ENCODE results near the gene RALGPS2. TPM values are rescaled to one million over a fixed set of nuclear protein-coding genes. Genes with fewer than 3 reads are reported as not detected.
"Not testable (repeated sequence)": the region's sequence is repeated elsewhere in the genome, so short reads cannot be mapped to it uniquely, and the experiment has no call there.

RALGPS2 gene
- total RNA-seq, 1 experiment from 2014 or later, result 41.5 TPM

DNA sequence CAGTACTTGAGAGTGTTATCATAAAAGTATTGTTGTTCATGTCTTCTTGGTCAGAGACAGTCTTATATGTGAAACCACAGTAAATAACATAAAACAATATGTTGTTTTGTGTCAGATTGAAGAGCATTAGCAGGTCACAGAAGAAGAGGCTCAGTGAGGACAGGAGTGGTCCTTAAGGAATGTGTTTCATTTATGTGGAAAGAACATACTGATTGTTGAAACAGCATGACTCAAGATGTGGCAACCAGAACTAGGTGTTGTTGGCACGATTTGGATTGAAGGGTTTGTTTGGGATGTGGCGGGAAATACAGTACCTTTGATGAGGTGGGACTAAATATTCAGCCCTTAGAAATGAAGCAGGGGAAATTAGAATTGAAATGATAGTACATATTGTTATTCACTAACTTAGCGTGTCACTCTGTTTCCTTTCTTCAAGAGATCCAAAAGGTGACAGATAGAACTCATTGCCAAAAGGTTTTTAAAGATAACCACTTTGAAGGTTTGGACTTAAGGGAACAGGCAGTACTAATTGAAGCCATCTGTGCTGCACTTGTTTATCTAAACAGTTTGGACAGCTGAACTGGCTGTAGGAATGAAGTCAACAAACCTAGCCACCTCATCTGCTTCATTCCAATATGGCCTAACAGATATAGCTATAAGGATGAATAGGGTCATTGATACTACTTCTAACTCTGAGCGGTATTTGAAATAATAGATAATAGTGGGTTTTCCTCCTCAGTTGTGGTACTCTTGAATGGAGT, 14.4 kb downstream of the RALGPS2 start:
- Histone ChIP-seq H3K4me1 (no peaks in the 10 kb centered on the region), H3K36me3 (peaks cover 15% of the 10 kb centered on the region), H3K27ac (no peak overlapping the region), H3K9me3 (replicated peaks) (no peaks in the 10 kb centered on the region; the same call in 1 of the 2 replicates), H3K4me3 (no peak overlapping the region), H3K27me3 (no peaks in the 10 kb centered on the region)
- DNase-seq, result peak in 1 of 2 experiments; percentile 2

GRCh38 chr1:178740491-178740890, 15.4 kb downstream of the RALGPS2 start:
- no peak for DNase-seq
- no peak overlapping the region for H3K27ac ChIP-seq
- no peaks in the 10 kb centered on the region for H3K27me3 ChIP-seq
- no peaks in the 10 kb centered on the region; the same call in 1 of the 2 replicates for H3K9me3 ChIP-seq (replicated peaks)
- H3K36me3 ChIP-seq, result peaks cover 15% of the 10 kb centered on the region
- H3K4me3 ChIP-seq, result no peak overlapping the region
- H3K4me1 ChIP-seq, result no peaks in the 10 kb centered on the region

- H3K27me3 ChIP-seq, result no peaks in the 10 kb centered on the region
- H3K27ac ChIP-seq, result no peak overlapping the region
- peaks cover 15% of the 10 kb centered on the region for H3K36me3 ChIP-seq
- H3K4me1 ChIP-seq, result no peaks in the 10 kb centered on the region
- no peak overlapping the region for H3K4me3 ChIP-seq
- H3K9me3 ChIP-seq (replicated peaks), result no peaks in the 10 kb centered on the region; the same call in 1 of the 2 replicates
- no peak for DNase-seq
Observed at GRCh38 chr1:178740924-178741323, 15.9 kb downstream of the RALGPS2 start.

DNA sequence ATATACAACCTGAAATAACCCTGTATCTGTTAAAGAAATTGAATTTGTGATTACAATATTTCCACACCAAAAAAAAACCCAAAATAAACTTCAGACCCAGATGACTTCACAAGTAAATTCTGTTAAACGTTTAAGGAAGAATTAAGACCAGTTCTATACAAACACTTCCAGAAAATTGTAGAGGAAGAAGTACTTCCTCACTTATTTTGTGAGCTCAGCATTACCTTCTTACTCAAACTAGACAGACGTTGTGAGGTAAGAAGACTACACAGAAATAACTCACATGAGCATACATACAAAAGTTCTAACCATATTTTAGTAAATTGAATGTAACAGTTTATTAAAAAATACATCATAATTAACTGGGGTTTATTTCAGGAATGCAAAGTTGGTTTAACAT, 18.8 kb downstream of the RALGPS2 start:
- Histone ChIP-seq H3K36me3 (peaks cover 14% of the 10 kb centered on the region), H3K27ac (no peak overlapping the region), H3K27me3 (no peaks in the 10 kb centered on the region), H3K4me3 (no peak overlapping the region), H3K9me3 (replicated peaks) (no peaks in the 10 kb centered on the region; the same call in 1 of the 2 replicates), H3K4me1 (no peaks in the 10 kb centered on the region)
- DNase-seq, result no peak

- DNase-seq, result no peak
- peaks cover 4% of the 10 kb centered on the region for H3K4me1 ChIP-seq
- H3K4me3 ChIP-seq, result no peak overlapping the region
- H3K9me3 ChIP-seq (replicated peaks), result no peaks in the 10 kb centered on the region; the same call in 1 of the 2 replicates
- H3K27me3 ChIP-seq, result no peaks in the 10 kb centered on the region
- peaks cover 13% of the 10 kb centered on the region for H3K36me3 ChIP-seq
- H3K27ac ChIP-seq, result no peak overlapping the region
Observed at GRCh38 chr1:178745260-178745659, 20.2 kb downstream of the RALGPS2 start.

GRCh38 chr1:178746345-178746744, 21.3 kb downstream of the RALGPS2 start:
- peaks cover 8% of the 10 kb centered on the region for H3K4me1 ChIP-seq
- H3K36me3 ChIP-seq, result peaks cover 13% of the 10 kb centered on the region
- no peak overlapping the region for H3K27ac ChIP-seq
- H3K27me3 ChIP-seq, result no peaks in the 10 kb centered on the region
- H3K9me3 ChIP-seq (replicated peaks), result no peaks in the 10 kb centered on the region; the same call in 1 of the 2 replicates
- H3K4me3 ChIP-seq, result no peak overlapping the region
- no peak for DNase-seq

DNA sequence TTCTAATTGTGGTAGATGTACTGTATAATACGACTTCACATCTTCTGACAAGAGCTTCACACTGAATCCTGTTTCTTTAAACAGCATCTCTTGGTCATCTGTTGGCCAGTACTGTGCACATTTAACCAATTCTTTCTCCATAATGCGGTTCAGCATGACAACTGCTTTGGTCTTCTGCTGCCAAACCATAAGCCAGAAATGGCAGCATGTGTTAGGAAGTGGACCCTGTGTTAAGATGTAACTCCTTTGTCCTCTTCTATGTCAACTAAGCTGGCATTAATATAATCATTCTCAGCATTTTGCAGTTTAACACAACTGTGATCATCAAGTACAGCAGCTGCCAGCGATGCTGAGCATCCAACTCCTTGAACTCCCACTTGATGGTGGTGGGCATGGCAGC, 22.3 kb downstream of the RALGPS2 start:
- not testable (repeated sequence) for H3K27me3 ChIP-seq; H3K9me3 ChIP-seq (replicated peaks); DNase-seq; H3K27ac ChIP-seq; H3K4me1 ChIP-seq; H3K4me3 ChIP-seq
- H3K36me3 ChIP-seq, result peaks cover 11% of the 10 kb centered on the region

DNA sequence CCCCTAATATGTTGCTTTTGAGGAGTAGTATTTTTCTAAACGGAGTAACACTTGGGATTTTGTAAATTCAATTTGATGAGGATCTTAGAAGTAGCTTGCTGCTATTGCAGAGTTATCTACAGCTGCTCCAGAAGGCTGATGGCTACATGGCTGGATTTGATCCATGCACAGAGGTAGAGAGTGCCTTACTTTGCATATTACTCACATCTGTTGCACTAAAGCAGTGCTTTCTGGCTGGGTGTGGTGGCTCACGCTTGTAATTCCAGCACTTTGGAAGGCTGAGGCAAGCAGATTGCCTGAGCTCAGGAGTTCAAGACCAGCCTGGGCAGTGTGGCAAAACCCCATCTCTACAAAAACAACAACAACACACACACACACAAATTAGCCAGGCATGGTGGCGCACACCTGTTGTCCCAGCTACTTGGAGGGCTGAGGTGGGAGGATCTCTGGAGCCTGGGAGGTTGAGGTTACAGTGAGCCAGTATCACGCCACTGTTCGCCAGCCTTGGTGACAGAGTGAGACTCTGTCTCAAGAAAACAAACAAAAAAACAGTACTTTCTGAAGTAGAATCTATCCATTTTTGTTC, 24.6 kb downstream of the RALGPS2 start:
- no peak overlapping the region for H3K4me3 ChIP-seq
- no peaks in the 10 kb centered on the region for H3K27me3 ChIP-seq
- peak in 1 of 2 experiments; percentile 6 for DNase-seq
- H3K4me1 ChIP-seq, result peaks cover 8% of the 10 kb centered on the region
- peak overlapping the region; percentile 4; the same call in 1 of the 2 replicates for H3K27ac ChIP-seq
- H3K9me3 ChIP-seq (replicated peaks), result no peaks in the 10 kb centered on the region
- no peaks in the 10 kb centered on the region for H3K36me3 ChIP-seq

- Histone ChIP-seq H3K9me3 (replicated peaks) (0 out of 2 replicates have a peak, but pooled peaks cover 3% of the 10 kb centered on the region), H3K36me3 (no peaks in the 10 kb centered on the region), H3K4me3 (no peak overlapping the region), H3K27ac (no peak overlapping the region), H3K27me3 (no peaks in the 10 kb centered on the region), H3K4me1 (peaks cover 8% of the 10 kb centered on the region)
- DNase-seq, result no peak
Observed at GRCh38 chr1:178751046-178751445, 26.0 kb downstream of the RALGPS2 start.

GRCh38 chr1:178752891-178753290, 27.8 kb downstream of the RALGPS2 start:
- H3K9me3 ChIP-seq (replicated peaks), result 0 out of 2 replicates have a peak, but pooled peaks cover 3% of the 10 kb centered on the region
- no peaks in the 10 kb centered on the region for H3K27me3 ChIP-seq
- no peak overlapping the region for H3K27ac ChIP-seq
- H3K4me3 ChIP-seq, result no peak overlapping the region
- no peaks in the 10 kb centered on the region for H3K36me3 ChIP-seq
- DNase-seq, result no peak
- peaks cover 8% of the 10 kb centered on the region for H3K4me1 ChIP-seq

GRCh38 chr1:178754655-178755256, 29.7 kb downstream of the RALGPS2 start:
- H3K9me3 ChIP-seq (replicated peaks); DNase-seq; H3K36me3 ChIP-seq; H3K27ac ChIP-seq; H3K4me3 ChIP-seq; H3K4me1 ChIP-seq; H3K27me3 ChIP-seq: not testable (repeated sequence)

DNA sequence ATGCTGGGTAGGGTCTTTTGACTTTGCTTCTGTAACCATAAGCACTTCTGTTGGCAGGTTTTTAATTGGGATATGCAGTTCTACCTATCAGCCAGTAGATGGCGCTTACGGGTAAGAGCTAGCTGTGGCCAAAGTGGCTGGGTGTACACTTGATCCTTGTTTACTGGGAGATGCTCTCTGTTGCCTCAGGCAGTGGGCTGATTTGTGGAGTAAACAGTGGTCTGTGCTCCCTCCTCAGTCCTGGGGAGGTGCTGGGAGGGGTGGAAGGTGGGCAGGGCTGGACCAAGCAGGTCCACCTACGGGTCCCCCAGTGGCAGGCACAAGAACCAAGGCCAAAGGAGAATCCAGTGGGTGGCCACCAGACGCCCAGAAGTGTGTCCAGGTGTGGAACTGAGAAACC, 43.4 kb downstream of the RALGPS2 start:
- Histone ChIP-seq H3K36me3 (no peaks in the 10 kb centered on the region), H3K9me3 (replicated peaks) (peaks cover 7% of the 10 kb centered on the region), H3K4me3 (no peak overlapping the region), H3K4me1 (no peaks in the 10 kb centered on the region), H3K27me3 (no peaks in the 10 kb centered on the region), H3K27ac (no peak overlapping the region)
- DNase-seq, result peak; percentile 20 to 64

- no peaks in the 10 kb centered on the region for H3K36me3 ChIP-seq
Observed at GRCh38 chr1:178772952-178773351, 47.9 kb downstream of the RALGPS2 start.

GRCh38 chr1:178774263-178774662, 49.2 kb downstream of the RALGPS2 start:
- no peaks in the 10 kb centered on the region for H3K27me3 ChIP-seq
- peak in 1 of 2 experiments; percentile 48 for DNase-seq
- H3K4me1 ChIP-seq, result no peaks in the 10 kb centered on the region

More at GRCh38 chr1:178772952-178773351, 47.9 kb downstream of the RALGPS2 start:
- H3K4me1 ChIP-seq, result no peaks in the 10 kb centered on the region
- DNase-seq, result no peak
- H3K27me3 ChIP-seq, result no peaks in the 10 kb centered on the region
- no peak overlapping the region for H3K27ac ChIP-seq
- H3K4me3 ChIP-seq, result no peak overlapping the region
- H3K9me3 ChIP-seq (replicated peaks), result no peaks in the 10 kb centered on the region; the same call in 1 of the 2 replicates

GRCh38 chr1:178776553-178776952, 51.5 kb downstream of the RALGPS2 start:
- H3K4me3 ChIP-seq, result no peak overlapping the region
- H3K9me3 ChIP-seq (replicated peaks), result no peaks in the 10 kb centered on the region
- DNase-seq, result no peak
- peaks cover 19% of the 10 kb centered on the region for H3K36me3 ChIP-seq
- no peaks in the 10 kb centered on the region for H3K4me1 ChIP-seq
- no peak overlapping the region for H3K27ac ChIP-seq
- no peaks in the 10 kb centered on the region for H3K27me3 ChIP-seq

More at GRCh38 chr1:178774263-178774662, 49.2 kb downstream of the RALGPS2 start:
- Histone ChIP-seq H3K36me3 (peaks cover 6% of the 10 kb centered on the region; the same call in 1 of the 2 replicates), H3K27ac (no peak overlapping the region), H3K4me3 (no peak overlapping the region), H3K9me3 (replicated peaks) (no peaks in the 10 kb centered on the region)

Data from SJCRH30 (cell line).